Stimulated activated CD4-positive, alpha-beta T cell treated with anti-CD3 and anti-CD28 coated beads, Interleukin-4, amount 100 ng/mL, for 1 hour (primary cell): Measurements from ENCODE around the gene DMC1.
"Not testable (repeated sequence)": the region's sequence is repeated elsewhere in the genome, so short reads cannot be mapped to it uniquely, and the experiment has no call there.

Source experiments
- DNase-seq: peaks from one replicate; pipeline ENCODE4 v3.0.0-alpha.2; 2020

Gene DMC1, protein sequence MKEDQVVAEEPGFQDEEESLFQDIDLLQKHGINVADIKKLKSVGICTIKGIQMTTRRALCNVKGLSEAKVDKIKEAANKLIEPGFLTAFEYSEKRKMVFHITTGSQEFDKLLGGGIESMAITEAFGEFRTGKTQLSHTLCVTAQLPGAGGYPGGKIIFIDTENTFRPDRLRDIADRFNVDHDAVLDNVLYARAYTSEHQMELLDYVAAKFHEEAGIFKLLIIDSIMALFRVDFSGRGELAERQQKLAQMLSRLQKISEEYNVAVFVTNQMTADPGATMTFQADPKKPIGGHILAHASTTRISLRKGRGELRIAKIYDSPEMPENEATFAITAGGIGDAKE

DNA sequence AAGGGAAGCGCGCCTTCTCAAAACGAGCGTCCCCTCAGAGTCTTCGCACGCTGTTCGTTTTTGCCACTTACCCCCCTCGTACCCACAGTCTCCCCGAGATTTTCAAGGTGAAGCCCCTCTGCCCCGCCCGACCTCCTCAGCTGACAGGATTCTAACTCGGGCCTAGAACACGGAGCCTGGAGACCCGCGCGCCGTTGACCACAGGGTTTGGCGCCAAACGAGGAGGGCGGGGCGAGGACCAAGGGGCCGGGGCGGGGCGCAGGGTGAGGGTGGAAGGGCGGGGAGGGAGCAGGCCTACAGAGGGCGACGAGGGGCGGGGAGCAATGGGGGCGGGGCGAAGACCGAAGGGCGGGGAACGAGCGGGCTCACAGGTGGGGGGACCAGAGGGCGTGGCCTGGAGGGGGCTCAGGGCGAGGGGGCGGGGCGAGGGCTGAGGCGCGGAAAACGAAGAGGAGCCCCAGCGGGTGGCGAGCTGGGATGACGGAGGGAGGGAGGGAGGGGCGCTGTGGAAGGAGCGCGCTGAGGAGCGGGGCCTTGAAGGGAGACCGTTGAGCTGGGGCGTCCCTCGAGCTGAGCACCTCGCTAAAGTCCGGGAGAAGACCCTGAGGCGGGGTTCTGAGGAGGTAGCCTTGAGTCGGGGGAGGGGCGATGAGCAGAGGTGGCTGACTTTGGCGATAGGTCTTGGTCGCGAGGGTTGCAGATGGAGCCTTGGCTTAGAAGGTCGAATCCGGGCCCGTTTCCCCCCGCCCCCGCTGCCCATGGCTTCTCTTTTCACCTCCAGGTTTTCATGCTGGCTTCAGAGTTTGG lies at the start of gene DMC1:
DMC1 (minus strand) TSS at position 212 of the 807 bp plus-strand sequence. CDS start 1,927 bp downstream, outside the sequence.
- DNase-seq = peak; percentile 99

DNA sequence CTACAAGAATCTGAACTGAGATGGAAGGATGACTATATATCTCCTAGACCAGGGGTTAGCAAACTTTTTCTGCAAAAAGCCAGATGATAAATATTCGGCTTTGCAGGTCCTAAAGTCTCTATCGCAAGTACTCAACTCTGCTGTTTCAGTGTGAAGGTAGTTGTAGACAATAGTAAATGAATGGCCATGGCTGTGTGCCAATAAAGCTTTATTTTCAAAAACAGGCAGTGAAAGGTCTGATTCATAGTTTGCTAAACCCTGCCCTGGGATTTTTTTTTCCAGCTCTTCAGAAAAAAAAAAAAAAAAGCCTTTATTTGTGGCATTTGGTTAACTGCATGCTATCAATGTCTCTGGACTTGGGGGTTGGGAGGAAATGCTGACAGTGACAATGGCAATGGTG lies 48.7 kb upstream of the DMC1 start:
- DNase-seq = no peak

DNA sequence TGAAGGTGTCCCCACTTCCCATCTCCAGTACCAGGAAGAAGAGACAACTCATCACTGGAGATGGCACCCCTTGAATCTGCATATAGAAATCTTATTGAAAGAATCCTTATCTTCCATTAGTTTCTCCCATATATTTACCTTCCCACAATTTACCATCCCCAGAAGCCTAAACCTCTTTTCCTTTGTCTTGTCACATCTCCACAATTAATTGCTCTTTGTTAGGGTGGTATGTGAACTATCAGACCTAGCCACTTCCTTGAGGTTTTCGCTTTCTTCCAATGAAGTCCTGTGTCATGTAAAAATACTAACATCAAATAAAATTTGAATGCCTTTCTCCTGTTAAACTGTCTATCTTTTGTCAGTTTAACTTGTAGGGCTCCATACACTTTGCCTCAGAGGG lies 48.3 kb upstream of the DMC1 start:
- DNase-seq = no peak

DNA sequence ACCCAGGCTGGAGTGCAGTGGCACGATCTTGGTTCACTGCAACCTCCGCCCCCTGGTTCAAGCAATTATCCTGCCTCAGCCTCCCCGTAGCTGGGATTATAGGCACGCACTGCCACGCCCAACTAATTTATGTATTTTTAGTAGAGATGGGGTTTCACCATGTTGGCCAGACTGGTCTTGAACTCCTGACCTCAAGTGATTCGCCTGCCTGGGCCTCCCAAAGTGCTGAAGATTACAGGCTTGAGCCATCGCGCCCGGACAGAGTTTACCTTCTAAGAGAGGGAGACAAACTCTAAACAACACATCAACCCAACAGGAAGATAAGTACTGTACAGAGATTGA lies 45.1 kb upstream of the DMC1 start:
- not testable (repeated sequence) for DNase-seq

DNA sequence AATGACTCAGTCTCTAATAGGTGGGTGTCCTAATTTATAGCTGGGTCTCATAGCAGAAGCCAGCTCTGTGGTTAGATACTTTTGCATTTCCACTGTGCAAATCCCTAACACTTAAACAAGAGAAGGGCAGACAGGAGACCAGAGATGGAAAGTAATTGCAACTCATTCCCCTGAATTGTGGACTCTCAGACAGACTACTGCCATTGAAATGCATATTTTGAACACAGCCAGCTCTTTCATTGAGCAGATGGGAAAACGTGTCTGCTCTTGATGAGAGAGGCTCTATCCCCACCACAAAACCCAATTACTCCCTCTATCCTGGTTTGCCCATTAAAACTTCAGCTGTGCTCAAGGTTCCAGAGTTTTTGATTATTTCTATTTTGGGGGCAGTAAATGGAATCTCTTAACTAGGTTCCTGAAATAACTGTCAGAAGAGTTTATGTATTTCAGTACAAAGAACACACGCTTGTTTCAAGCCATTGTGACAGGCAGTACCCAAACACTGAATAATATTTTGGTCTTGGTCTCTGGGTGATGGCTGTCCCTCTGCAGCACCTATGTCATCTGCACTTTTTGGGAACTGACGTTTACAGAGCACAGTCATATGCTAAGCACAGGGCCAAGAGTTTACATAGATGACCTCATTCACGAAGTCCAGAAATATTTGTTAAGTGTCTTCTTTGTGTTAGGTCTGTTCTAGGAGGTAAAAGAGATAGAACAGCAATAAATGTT lies 44.5 kb upstream of the DMC1 start:
- no peak for DNase-seq

DNA sequence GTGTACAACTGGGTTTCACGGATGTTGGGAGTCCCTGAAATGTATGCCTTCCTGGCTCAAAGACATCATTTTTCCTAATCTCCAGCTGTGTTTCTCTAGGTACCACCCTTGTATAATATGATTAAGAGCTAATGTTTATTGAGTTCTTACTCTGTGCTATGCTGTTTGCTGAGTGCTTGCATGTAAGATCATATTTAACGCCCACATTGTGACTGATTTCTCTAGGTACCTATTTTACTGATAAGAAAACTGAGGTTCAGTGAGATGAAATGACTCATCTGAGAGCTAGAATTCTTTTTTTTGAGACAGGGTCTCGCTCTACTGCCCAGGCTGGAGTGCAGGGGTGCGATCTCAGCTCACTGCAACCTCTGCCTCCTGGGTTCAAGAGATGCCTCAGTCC lies 43.6 kb upstream of the DMC1 start:
- DNase-seq = no peak

DNA sequence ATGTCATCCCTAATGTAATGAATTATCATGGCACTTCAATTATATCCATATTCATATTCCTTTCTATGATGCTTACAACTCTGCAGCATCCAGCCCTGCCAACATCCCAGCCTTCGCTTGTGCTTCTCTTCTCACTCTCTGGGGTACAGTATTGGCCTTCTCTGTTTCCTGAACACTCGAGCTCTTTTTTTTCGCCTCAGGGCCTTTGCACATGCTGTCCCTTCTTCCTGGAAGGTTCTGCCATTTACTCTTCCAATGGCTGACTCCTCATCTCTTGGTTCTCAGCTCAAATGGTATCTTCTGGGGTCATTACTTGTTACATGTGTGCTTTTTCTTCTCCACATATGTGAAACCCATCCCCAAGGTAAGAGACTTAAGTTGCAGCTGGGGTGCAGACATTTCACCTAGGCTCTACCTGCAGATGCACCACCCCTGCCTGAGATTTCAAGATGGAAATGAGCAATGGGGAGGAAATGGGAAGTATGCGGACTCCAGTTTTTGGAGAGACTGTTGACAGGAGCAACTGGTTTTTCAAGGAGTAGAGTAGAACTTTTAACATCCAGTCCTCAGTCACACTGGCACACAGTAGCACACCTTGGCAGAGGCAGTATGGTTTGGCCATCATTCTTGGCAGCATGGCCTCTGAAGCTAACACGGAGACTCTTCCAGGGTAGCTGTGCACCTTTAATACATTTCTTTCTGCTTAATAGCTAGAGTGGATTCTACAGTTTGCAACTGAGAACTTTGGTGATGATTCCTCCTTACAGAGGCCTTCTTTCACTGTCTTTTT lies 42.4 kb upstream of the DMC1 start:
- DNase-seq = no peak

DNA sequence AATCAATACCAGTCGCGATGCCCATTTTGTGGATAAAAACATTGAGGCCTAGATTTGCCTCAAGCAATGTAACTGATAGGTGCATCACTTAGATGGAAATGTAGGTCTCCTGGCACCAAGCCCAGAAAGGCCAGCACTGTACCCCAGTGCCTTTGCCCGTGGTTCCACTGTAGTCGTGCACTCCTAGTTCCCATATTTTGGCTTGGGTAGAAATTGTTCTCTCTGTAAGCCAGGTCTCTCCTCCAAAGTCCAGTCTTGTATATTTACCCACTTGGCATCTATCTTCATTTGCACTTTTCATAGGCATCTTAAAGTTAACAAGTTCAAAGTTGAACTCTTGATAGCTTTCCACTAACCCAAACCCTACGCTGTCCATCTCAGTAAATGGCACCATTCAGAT lies 41.6 kb upstream of the DMC1 start:
- DNase-seq = no peak

DNA sequence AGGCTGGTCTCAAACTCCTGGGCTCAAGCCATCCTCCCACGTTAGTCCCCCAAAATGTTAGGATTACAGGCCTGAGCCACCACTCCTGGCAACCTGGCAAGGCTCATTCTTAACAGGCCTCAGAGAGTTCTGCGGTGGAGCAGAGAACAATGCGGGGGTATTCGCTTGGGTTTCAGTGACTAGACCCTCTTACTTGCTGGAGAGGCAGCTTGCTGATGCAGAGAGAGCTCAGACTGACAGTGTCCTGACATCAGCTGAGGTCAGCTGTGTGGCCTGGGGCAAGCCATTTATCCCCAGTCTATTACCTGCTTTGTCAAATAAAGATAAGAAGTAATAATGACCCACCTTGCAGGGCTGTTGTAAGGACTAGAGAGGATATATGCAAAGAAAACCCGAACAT lies 40.3 kb upstream of the DMC1 start:
- DNase-seq = no peak

DNA sequence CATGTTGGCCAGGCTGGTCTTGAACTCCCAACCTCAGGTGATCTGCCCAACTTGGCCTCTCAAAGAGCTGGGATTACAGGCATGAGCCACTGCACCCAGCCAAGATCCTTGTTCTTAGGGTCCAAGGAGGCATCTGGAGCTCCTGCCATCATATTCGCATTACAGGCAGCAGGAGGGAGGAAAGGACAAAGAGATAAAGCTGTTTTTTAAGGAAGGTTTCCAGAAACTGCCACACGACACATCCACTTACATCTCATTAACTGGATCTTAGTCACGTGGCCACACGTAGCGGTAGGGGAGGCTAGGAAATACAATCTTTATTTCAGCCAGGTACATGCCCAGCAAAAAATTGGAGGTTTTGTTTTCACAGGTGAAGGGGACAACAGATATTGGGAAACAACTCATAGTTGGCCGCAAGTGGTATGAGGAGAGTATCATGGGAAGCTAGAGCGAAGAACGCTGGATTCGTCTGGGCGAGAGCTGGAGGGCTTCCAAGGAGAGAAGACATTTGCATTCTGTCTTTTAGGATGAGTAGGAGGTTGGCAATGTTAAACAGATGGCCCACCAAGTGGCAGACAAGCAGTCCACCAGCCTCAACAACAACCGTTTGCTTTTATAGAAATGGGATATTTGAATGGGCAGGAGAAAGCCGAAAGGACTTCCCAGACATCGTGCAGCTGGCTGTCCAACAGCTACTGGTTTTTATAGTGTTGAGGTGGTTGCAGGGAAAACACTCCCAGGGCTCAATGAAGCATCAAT lies 39.2 kb upstream of the DMC1 start:
- no peak for DNase-seq

DNA sequence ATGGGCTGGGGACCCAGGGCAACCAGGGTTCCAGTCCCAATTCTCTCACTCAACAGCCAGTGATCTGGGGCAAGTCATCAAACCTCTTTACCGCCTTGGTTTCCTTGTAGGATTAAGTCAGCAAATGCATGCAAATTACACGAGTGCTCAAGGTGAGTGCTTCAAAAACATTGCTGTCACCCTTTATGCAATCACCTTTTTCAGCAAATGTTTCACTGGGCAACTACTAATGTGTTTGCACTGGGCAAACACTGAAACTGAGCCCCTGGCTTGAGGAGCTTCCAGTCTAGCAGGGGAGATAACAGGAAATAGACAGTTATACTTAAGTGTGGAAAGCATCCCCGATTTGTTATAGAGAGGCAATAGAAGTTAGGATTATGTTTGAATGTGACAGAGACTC lies 37.7 kb upstream of the DMC1 start:
- no peak for DNase-seq

DNA sequence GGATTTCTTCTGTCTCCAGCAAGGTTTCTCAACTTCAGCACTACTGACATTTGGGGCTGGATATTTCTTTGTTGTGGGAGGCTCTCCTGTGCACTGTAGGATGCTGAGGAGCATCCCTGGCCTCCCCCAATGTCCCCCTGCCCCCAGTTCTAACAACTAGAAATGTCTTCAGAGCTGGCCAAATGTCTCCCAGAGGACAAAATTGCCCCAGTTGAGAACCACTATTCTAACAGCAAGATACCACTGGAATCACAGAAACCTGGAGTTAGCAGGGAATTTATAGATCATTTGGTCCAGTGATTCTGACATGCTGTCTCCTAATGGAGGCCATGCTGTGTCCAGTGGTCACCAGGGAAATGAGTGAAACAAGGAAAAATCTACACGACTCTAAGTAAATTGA lies 32.2 kb upstream of the DMC1 start:
- DNase-seq = no peak

DNA sequence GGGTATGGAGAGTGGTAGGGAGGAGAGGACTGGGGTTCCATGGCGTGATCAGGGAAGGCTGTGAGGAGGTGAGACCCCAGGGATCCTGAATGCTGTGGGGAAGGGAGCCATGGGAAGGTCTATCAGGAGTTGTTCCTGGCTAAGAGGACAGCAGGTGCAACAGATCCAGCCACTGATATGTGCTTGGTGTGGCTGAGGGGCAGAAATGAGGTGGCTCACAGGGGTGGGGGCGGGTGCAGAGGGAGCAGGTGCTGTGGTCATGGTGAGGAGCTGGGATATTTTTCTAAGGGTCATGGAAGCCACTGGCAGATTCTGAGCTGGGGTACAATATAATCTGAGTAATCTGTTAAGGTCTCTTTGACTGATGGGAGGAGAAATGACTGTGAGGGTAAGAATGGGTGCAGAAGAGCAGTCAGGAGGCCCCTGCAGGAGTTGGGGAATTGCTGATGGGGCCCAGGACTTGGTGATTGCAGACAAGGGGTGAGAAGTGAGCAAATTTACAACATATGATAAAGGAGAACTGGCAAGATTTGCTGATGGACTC lies 31.3 kb upstream of the DMC1 start:
- DNase-seq = no peak

DNA sequence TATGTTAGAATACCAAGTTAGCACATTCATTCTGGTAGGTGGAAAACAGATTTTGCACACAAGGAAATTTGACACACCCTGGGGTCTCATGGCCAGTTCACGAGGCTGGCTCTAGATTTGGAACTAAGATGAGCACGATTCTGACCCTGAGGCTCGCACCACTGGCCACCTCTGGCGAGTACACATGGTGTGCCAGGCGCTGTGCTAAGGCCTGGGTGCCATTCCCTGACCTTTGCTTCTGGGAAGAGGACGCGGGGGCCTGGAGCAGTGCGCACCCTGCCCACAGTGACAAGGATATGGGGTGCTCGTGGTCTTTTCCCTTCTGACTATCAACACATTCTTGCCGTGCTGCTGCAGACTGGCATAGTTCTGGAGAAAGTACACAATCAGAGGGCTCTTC lies 29.5 kb upstream of the DMC1 start:
- DNase-seq = no peak

DNA sequence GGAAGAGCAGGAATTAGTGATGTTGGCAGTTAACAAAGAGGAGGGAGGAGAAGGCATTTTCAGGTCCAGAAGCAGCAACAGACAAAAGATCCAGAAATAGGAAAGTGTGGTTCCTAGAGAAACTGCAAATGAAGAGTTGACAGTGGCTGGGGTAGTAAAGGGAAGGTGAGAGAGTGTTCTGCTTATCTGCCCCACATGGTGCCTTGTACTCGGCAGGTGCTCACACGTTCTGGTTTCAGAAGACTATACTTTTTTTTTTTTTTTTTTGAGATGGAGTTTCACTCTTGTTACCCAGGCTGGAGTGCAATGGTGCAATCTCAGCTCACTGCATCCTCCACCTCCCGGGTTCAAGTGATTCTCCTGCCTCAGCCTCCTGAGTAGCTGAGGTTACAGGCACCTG lies 12.9 kb upstream of the DMC1 start:
- DNase-seq = not testable (repeated sequence)

DNA sequence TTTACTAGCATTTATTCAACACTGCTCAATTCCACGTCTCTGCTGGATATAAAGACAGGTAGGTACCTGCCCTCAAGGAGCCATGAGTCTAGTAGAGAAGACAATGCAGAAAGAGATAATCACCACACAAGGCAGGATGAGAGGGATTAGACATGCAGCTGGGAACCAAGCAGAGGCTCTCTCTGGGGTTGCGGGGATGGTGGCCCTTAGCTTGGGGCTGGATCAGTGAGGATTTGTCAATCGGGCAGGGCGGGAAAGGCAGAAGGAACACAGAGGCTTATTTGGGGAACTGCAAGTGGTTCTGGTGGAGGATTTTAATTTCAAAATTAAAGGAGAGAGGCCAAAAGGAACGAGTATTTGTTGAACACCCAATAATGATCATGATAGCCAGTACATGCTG lies 8.5 kb upstream of the DMC1 start:
- DNase-seq = no peak

DNA sequence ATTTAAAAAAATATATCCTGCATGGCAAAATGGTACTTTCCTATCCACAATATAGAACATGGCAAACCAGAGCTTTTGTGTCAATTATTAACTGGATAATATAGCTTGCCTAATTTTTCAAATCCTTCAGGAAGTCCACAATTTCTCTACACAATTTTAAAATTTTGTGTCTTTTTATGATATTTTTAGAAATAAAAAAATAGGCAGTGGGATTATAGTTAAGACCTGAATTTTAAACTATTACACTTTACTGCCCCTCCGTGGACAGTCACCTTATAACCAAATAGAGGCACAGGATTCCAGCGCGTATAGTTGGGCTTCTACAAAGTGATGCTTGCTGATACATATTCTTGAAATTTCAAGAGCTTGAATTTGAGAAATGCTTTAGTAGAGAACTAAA lies 2.1 kb upstream of the DMC1 start:
- peak; percentile 7 for DNase-seq

DNA sequence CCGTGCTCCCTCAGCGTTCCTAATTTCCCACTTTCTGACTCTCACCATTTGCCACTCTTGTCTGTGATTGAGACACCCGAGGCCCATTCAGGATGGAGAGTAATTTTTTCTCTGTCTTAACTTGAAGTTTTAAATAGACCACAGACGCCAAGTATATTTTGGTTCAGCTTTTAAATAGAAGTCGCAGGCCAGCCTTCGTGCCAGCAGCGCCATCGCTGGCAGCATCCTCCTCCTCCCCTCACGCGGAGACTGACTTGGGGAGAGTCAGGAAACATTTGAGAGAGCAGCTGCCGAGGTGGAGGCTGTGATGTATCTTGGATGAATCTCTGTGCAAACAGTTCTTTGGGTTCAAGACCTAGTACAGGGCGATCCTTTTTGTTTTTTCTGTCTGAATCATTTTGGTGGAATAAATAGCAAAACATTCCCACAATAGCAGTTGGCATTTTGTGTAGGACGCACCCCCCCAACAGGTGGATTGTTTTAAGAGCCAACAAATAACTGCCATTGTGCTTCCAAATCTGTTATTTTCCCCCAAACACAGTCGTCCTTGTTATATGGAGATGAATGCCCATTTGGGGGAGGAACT lies 889 bp upstream of the DMC1 start:
- peak; percentile 30 for DNase-seq

DNA sequence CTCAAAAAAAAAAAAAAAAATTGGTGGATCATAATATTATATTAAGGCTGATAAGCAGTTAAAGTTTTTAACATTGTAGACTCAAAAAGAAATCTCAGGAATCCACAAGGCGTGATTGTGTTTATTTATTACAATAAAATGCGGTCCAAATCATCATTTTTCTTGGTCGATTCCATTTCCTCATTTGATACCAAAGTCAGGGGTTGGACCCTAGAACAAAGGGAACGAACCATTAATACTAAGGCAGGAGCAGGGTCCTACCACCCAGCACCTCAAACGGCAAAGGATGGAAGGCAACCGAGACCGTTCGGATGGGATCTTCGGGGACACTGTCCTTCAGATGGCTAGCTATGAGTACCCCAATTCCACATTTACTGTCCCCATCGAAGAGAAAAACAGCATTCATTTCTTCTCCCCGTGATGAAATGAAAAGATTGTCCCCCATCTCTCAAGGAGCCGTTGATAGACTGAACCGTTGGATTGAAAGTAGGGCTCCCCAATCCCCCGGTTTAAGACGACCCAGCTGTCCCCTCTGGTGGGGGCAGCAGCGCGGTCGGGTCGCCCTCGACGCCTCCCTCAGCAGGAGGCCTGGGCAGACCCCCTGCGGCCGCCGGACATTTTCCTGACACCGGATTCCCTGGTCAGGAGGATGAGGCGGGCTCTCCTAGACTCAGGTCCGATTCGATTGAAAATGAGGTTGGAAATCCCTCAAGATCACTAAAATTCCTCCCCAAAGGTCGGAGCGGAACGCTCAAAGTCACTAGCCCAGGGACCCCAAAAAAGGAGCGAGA lies 607 bp downstream of the DMC1 start:
- DNase-seq = no peak

DNA sequence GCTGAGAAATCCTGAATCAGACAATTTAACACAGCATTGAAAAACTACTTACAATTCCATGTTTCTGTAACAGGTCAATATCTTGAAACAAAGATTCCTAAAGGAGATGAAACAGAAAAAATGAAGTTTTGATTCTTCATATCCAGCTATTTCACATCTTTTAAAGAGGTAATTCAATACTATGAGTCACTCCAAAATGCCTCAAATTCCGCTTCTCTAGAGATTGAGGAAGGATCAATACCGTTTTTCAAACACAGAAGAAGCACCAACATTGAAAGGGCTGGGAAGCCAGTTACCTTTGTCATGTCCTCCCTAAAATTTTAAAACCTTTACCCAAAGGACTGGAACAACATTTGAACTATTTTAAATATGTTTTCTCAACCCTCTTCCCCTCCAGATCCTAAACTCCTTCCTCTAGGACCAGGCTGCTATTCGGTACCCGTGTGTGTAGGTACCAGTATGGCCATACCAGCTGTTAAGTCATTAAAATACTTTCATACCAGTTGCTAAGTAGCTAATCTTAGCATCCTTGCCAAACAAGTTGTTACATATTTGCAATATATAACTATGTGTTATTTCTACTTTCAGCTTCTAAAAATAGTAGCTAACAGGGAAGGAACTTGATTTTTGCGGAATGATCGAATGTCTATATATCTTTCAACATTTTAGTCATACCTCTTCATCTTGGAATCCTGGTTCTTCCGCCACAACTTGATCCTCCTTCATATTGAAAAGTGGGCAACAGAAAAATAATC lies 2.3 kb downstream of the DMC1 start:
- DNase-seq = no peak
